Caki2 (cell line): ENCODE results near the gene SEMA3B. TPM values are rescaled to one million over a fixed set of nuclear protein-coding genes. Genes with fewer than 3 reads are reported as not detected.

Experiments
- DNase-seq: peaks from one replicate; pipeline ENCODE4 v3.0.0-alpha.2; 2015; ENCODE audit warnings: low read depth
- in situ Hi-C: cut with HindIII; loops from 2 replicates; pipeline ENCODE4 v1.10.0; 2016; ENCODE audit warnings: low sequenced_read_pairs, low pct_unique_long_range_greater_than_20kb, mixed read lengths
- total RNA-seq: library from RNA; depleted of rRNA; stranded (reverse); fragments of >200 nt; shearing (Covaris generic); gene quantifications from 2 replicates; pipeline ENCODE4 v1.2.3, GENCODE V29; 2014; ENCODE audit warnings: low replicate concordance

SEMA3B gene
- total RNA-seq, 1 experiment from 2014 or later = 105 TPM

- no peak for DNase-seq
- in situ Hi-C loops = no loop called here
These were observed 50.4 kb downstream of the SEMA3B start for GRCh38 chr3:50319181-50319893.

- in situ Hi-C loops = no loop called here
These were observed 51.1 kb downstream of the SEMA3B start for GRCh38 chr3:50319894-50320625.

GRCh38 chr3:50320853-50321335 lies 51.9 kb downstream of the SEMA3B start:
- in situ Hi-C loops = no loop called here
- DNase-seq = peak; percentile 77

More at GRCh38 chr3:50319894-50320625, 51.1 kb downstream of the SEMA3B start:
- no peak for DNase-seq

- in situ Hi-C loops = no loop called here
- peak; percentile 88 for DNase-seq
These were observed 52.6 kb downstream of the SEMA3B start for GRCh38 chr3:50321336-50322114.

GRCh38 chr3:50322115-50322385 lies 53.1 kb downstream of the SEMA3B start:
- in situ Hi-C loops = no loop called here
- DNase-seq = no peak

- DNase-seq = no peak
- in situ Hi-C loops = no loop called here
These were observed 53.6 kb downstream of the SEMA3B start, which contains the start of gene HYAL2 for GRCh38 chr3:50322386-50323091. Gene HYAL2 (minus strand): TSS chr3:50322745. CDS start chr3:50320489, 2,256 bp downstream.

- DNase-seq = no peak
- in situ Hi-C loops = no loop called here
These were observed 54.2 kb downstream of the SEMA3B start for GRCh38 chr3:50323092-50323600.

GRCh38 chr3:50323614-50324199 lies 54.8 kb downstream of the SEMA3B start:
- in situ Hi-C loops = no loop called here
- no peak for DNase-seq

GRCh38 chr3:50324351-50325112 lies 55.6 kb downstream of the SEMA3B start:
- peak; percentile 49 for DNase-seq
- in situ Hi-C loops = no loop called here

GRCh38 chr3:50325113-50325480 lies 56.1 kb downstream of the SEMA3B start:
- in situ Hi-C loops = no loop called here
- DNase-seq = no peak

- in situ Hi-C loops = no loop called here
- no peak for DNase-seq
These were observed 56.7 kb downstream of the SEMA3B start for GRCh38 chr3:50325497-50326181.

GRCh38 chr3:50326182-50326541 lies 57.2 kb downstream of the SEMA3B start:
- in situ Hi-C loops = no loop called here
- DNase-seq = no peak

GRCh38 chr3:50327129-50327528 lies 58.2 kb downstream of the SEMA3B start:
- in situ Hi-C loops = no loop called here
- DNase-seq = no peak
